Measurements from ENCODE around the gene F2. TPM values are rescaled to one million over a fixed set of nuclear protein-coding genes. Genes with fewer than 3 reads are reported as not detected.

The F2 gene
- total RNA-seq, 4 donors from 2014 or later = 0.19 TPM; not detected in 3

DNA sequence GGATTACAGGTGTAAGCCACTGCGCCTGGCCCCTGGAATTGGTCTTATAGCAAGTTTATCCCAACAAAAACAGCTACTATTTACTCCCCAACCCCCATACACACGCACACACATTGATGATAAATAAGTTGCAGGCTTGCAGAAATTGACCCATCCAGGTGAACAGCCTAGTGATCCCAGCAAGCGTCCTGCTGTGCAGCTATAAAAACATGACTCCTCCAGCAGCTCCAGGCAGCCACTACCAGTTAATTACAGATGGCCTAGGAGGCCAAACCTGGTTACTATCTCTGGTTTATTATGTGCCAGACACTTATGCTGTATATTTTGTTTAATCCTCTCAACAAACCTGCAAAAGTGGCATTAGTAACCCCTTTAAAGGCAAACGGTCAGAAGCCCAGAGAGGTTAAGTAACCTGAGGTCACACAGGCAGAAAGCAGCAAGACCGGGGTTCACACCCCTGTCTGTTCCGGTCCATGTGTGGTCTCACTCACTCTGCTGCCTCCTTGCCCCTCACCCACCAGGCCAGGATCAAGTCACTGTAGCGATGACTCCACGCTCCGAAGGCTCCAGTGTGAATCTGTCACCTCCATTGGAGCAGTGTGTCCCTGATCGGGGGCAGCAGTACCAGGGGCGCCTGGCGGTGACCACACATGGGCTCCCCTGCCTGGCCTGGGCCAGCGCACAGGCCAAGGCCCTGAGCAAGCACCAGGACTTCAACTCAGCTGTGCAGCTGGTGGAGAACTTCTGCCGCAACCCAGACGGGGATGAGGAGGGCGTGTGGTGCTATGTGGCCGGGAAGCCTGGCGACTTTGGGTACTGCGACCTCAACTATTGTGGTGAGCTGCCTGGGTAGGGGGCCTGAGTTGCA is 6.6 kb downstream of the F2 start:
- intact Hi-C loops (cut with DNase I) = no loop called here
- 91 to 94% methylated on average over 8 to 12 of the region's 19 CpGs for WGBS, 2 donors
- no peak for TF ChIP-seq POLR2A (IDR thresholded peaks at IDR 0.05)
- TF ChIP-seq, protein P1, sequence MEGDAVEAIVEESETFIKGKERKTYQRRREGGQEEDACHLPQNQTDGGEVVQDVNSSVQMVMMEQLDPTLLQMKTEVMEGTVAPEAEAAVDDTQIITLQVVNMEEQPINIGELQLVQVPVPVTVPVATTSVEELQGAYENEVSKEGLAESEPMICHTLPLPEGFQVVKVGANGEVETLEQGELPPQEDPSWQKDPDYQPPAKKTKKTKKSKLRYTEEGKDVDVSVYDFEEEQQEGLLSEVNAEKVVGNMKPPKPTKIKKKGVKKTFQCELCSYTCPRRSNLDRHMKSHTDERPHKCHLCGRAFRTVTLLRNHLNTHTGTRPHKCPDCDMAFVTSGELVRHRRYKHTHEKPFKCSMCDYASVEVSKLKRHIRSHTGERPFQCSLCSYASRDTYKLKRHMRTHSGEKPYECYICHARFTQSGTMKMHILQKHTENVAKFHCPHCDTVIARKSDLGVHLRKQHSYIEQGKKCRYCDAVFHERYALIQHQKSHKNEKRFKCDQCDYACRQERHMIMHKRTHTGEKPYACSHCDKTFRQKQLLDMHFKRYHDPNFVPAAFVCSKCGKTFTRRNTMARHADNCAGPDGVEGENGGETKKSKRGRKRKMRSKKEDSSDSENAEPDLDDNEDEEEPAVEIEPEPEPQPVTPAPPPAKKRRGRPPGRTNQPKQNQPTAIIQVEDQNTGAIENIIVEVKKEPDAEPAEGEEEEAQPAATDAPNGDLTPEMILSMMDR (IDR thresholded peaks at IDR 0.05) = no peak
- no peaks in the 10 kb centered on the region for H3K36me3 ChIP-seq
- no peak overlapping the region for H3K27ac ChIP-seq
- DNase-seq = no peak
- H3K9me3 ChIP-seq = no peaks in the 10 kb centered on the region
- H3K4me1 ChIP-seq = peaks cover 0 to 10% (median 0%) of the 10 kb centered on the region in 3 donors
- H3K4me3 ChIP-seq = no peak overlapping the region
- H3K27me3 ChIP-seq = no peaks in the 10 kb centered on the region

DNA sequence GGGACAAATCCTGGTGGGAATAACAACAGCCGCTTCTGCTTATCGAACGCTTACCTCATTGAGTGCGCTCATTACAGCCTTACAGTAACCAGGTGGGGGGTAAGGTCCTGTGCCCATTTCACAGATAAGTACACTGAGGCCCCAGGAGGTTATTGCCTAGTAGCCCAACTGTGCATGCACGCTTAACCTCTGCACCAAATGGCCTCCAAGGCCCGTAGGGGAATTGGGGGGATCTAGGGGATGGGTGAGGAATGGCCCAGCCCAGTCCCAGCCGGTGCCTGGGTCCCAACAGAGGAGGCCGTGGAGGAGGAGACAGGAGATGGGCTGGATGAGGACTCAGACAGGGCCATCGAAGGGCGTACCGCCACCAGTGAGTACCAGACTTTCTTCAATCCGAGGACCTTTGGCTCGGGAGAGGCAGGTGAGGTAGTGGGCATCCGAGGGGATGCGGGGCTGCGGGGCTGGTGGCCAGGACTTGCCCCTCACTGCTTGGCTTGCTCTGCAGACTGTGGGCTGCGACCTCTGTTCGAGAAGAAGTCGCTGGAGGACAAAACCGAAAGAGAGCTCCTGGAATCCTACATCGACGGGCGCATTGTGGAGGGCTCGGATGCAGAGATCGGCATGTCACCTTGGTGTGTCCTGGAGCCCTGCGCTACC is 7.3 kb downstream of the F2 start:
- H3K9me3 ChIP-seq = no peaks in the 10 kb centered on the region
- no peaks in the 10 kb centered on the region for H3K27me3 ChIP-seq
- 91 to 100% methylated on average over 2 to 24 of the region's 26 CpGs for WGBS, 2 donors
- H3K4me1 ChIP-seq = peaks cover 0 to 10% (median 0%) of the 10 kb centered on the region in 3 donors
- TF ChIP-seq POLR2A (IDR thresholded peaks at IDR 0.05) = no peak
- TF ChIP-seq, protein P1 (IDR thresholded peaks at IDR 0.05) = no peak
- no peak overlapping the region for H3K27ac ChIP-seq
- H3K36me3 ChIP-seq = no peaks in the 10 kb centered on the region
- no peak for DNase-seq
- intact Hi-C loops (cut with DNase I) = no loop called here
- H3K4me3 ChIP-seq = no peak overlapping the region

DNA sequence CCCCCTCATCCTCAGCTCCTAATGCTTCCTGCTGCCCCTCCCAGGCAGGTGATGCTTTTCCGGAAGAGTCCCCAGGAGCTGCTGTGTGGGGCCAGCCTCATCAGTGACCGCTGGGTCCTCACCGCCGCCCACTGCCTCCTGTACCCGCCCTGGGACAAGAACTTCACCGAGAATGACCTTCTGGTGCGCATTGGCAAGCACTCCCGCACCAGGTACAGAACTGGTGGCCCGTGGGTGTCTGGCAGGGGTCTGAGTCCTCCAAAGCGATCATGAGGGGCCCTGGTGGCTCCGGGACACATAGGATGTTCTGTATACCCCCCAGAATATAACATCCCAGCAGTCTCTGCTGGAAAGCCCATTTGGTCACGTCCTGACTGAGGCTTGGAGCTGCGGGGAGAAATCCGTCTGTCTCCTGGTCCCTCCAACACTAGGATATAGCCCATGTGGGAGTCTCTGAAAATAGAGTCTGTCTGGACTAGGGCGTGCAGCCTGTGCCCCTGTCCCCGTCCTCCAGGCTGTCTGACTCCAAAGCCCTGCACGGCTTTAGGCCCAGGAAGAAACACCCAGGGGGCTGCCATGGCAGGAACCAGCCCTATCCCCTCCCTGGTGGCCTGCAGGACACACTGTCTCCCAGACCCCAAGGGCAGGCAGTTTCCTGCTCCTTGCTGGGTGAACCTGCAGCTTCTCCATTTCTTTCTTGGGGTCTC is 9.1 kb downstream of the F2 start:
- Histone ChIP-seq H3K27me3 (no peaks in the 10 kb centered on the region), H3K4me1 (peaks cover 0 to 10% (median 0%) of the 10 kb centered on the region in 3 donors), H3K36me3 (no peaks in the 10 kb centered on the region), H3K9me3 (no peaks in the 10 kb centered on the region), H3K4me3 (no peak overlapping the region), H3K27ac (no peak overlapping the region)
- TF ChIP-seq, protein P1 (IDR thresholded peaks at IDR 0.05) = no peak
- TF ChIP-seq POLR2A (IDR thresholded peaks at IDR 0.05) = no peak
- no peak for DNase-seq
- 80% methylated on average over 1 of the region's 17 CpGs; no CpG with 5 or more reads in 1 of the 2 donors for WGBS, 2 donors
- intact Hi-C loops (cut with DNase I) = no loop called here

DNA sequence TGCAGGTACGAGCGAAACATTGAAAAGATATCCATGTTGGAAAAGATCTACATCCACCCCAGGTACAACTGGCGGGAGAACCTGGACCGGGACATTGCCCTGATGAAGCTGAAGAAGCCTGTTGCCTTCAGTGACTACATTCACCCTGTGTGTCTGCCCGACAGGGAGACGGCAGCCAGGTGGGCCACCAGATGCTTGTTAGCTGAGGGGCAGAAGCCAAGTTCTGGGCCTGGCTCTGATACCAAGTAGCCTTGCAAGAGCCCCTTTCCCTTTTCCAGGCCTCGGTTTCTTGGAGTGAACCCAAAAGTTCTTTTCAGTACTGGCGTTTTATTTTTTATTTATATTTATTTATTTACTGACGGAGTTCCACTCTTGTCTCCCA is 9.6 kb downstream of the F2 start:
- Histone ChIP-seq H3K9me3 (no peaks in the 10 kb centered on the region), H3K36me3 (no peaks in the 10 kb centered on the region), H3K4me1 (peaks cover 0 to 10% (median 0%) of the 10 kb centered on the region in 3 donors), H3K4me3 (no peak overlapping the region), H3K27me3 (no peaks in the 10 kb centered on the region), H3K27ac (no peak overlapping the region)
- DNase-seq = no peak
- intact Hi-C loops (cut with DNase I) = no loop called here
- 61 to 81% methylated on average over 5 to 7 of the region's 9 CpGs for WGBS, 2 donors
- TF ChIP-seq, protein P1 (IDR thresholded peaks at IDR 0.05) = no peak
- no peak for TF ChIP-seq POLR2A (IDR thresholded peaks at IDR 0.05)

All from esophagus squamous epithelium (tissue), 5 donors.